Bronchial epithelial cell (primary cell): ENCODE results near the gene SLC25A21. TPM values are rescaled to one million over a fixed set of nuclear protein-coding genes. Genes with fewer than 3 reads are reported as not detected.

Source experiments
- DNase-seq: peaks from one replicate; pipeline ENCODE4 v3.0.0-alpha.2; 2010; ENCODE audit warnings: low read depth
- FAIRE-seq: peaks from 2 replicates; lab custom pipeline; 2011; peaks lifted over from hg19 to GRCh38; lab: Jason Lieb, UNC
- H3K27me3 ChIP-seq: 2 replicates; pipeline ENCODE4 v1.5.1; 2011; ENCODE audit warnings: low read length; ENCODE audit not compliant: control insufficient read depth, insufficient read depth
- H3K36me3 ChIP-seq: 2 replicates; pipeline ENCODE4 v1.5.1; 2011; ENCODE audit warnings: low read length; ENCODE audit not compliant: control insufficient read depth, insufficient read depth
- H3K4me3 ChIP-seq: 2 replicates; pipeline ENCODE4 v1.5.1; 2011; ENCODE audit warnings: mild to moderate bottlenecking, low read depth, low read length, control low read depth
- CTCF ChIP-seq: IDR thresholded peaks from 2 replicates; pipeline ENCODE4 v1.5.1; 2011; ENCODE audit warnings: mild to moderate bottlenecking, moderate library complexity, low read length, control low read depth, inconsistent platforms; ENCODE audit not compliant: insufficient read depth, severe bottlenecking
- total RNA-seq: library from RNA; depleted of rRNA; stranded (reverse); fragments of >200 nt; gene quantifications from 2 replicates; pipeline ENCODE4 v1.2.1, GENCODE V29; 2014

The SLC25A21 gene
- total RNA-seq, 1 donor from 2014 or later = 0.53 TPM

- H3K4me3 ChIP-seq = no peak overlapping the region
- H3K36me3 ChIP-seq = peaks cover 13% of the 10 kb centered on the region
- no peaks in the 10 kb centered on the region for H3K27me3 ChIP-seq
- FAIRE-seq (no peak), DNase-seq (no peak)
- no peak for TF ChIP-seq CTCF
Measured at GRCh38 chr14:36671149-36671548, 501.3 kb downstream of the SLC25A21 start.

GRCh38 chr14:36667679-36668078 lies 504.7 kb downstream of the SLC25A21 start:
- DNase-seq (no peak), FAIRE-seq (no peak)
- peaks cover 20% of the 10 kb centered on the region for H3K36me3 ChIP-seq
- no peak for TF ChIP-seq CTCF
- no peaks in the 10 kb centered on the region for H3K27me3 ChIP-seq
- H3K4me3 ChIP-seq = no peak overlapping the region

GRCh38 chr14:36666416-36667206 lies 505.8 kb downstream of the SLC25A21 start:
- no peak overlapping the region for H3K4me3 ChIP-seq
- peaks cover 20% of the 10 kb centered on the region for H3K36me3 ChIP-seq
- no peak for DNase-seq
- H3K27me3 ChIP-seq = no peaks in the 10 kb centered on the region
- FAIRE-seq = no peak
- TF ChIP-seq CTCF = no peak

- no peak for FAIRE-seq
- Histone ChIP-seq H3K4me3 (no peak overlapping the region), H3K36me3 (peaks cover 20% of the 10 kb centered on the region), H3K27me3 (no peaks in the 10 kb centered on the region)
- no peak for DNase-seq
- no peak for TF ChIP-seq CTCF
Measured at GRCh38 chr14:36665887-36666415, 506.5 kb downstream of the SLC25A21 start.

- FAIRE-seq = no peak
- no peak for TF ChIP-seq CTCF
- H3K27me3 ChIP-seq = no peaks in the 10 kb centered on the region
- peak overlapping the region; percentile 67 for H3K4me3 ChIP-seq
- H3K36me3 ChIP-seq = peaks cover 20% of the 10 kb centered on the region
- no peak for DNase-seq
Measured at GRCh38 chr14:36664322-36665193, 507.8 kb downstream of the SLC25A21 start.
